ENCODE results near the gene SAP130.

SAP130 gene

DNA sequence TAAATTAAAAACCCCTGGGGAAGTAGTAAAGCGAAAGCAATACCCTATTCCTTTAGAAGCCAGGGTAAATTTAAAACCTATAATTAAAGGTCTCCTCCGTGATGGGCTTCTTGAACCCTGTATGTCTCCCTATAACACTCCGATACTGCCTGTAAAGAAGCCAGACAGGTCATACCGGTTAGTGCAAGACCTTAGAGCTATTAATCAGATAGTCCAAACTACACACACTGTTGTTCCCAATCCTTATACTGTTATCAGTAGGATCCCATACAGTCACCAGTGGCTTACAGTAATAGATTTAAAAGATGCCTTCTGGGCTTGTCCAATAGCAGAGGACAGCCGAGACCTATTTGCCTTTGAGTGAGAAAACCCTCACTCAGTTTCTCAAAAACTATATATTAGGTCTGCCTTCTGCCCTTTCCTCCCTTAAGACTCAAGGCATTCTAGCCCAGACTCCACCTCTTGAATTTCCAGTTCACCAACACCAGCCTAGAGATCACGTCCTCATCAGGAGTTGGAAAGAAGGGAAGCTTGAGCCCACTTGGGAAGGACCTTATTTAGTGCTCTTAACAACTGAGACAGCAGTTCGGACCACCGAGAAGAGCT lies 12.4 kb upstream of the SAP130 start:
- TF ChIP-seq, protein P1, sequence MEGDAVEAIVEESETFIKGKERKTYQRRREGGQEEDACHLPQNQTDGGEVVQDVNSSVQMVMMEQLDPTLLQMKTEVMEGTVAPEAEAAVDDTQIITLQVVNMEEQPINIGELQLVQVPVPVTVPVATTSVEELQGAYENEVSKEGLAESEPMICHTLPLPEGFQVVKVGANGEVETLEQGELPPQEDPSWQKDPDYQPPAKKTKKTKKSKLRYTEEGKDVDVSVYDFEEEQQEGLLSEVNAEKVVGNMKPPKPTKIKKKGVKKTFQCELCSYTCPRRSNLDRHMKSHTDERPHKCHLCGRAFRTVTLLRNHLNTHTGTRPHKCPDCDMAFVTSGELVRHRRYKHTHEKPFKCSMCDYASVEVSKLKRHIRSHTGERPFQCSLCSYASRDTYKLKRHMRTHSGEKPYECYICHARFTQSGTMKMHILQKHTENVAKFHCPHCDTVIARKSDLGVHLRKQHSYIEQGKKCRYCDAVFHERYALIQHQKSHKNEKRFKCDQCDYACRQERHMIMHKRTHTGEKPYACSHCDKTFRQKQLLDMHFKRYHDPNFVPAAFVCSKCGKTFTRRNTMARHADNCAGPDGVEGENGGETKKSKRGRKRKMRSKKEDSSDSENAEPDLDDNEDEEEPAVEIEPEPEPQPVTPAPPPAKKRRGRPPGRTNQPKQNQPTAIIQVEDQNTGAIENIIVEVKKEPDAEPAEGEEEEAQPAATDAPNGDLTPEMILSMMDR (IDR thresholded peaks at IDR 0.05; ENCODE audit: control extremely low read depth, extremely low read depth, low read depth, missing control alignments): no peak
- POLR2A ChIA-PET: no interaction called here
- DNase-seq (ENCODE audit: extremely low spot score): no peak
- CTCF ChIA-PET: interaction anchor here (1.1 to 1.7 kb wide), 3 partner anchors 12 to 47 kb away, joined by 3 to 5 read pairs (median 3); no protein-coding TSS in a partner anchor

DNA sequence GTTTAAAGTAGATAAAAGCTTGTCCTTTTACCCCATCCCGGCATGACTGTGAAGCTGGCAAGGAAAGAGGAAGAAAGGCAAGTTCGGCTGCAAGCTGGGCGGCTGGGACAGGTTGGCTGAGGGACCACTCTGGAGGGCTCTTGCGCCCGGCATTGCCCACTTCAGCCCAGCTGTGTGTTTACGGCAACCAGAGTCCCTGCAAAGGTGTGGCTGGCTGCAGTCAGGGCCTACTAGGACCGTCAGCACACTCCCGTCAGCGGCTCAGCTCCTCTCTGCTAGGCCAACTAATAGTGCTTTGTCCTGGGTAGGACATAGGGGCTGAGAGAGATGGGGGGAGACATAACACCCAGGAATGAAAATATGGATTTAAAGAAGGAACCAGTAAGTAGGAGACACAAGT lies 11.7 kb upstream of the SAP130 start:
- DNase-seq (ENCODE audit: extremely low spot score): no peak
- POLR2A ChIA-PET: no interaction called here
- TF ChIP-seq, protein P1 (IDR thresholded peaks at IDR 0.05; ENCODE audit: control extremely low read depth, extremely low read depth, low read depth, missing control alignments): no peak
- CTCF ChIA-PET: interaction anchor here (1.1 to 2.1 kb wide), 3 partner anchors 12 to 47 kb away, joined by 3 to 4 read pairs (median 3); no protein-coding TSS in a partner anchor

DNA sequence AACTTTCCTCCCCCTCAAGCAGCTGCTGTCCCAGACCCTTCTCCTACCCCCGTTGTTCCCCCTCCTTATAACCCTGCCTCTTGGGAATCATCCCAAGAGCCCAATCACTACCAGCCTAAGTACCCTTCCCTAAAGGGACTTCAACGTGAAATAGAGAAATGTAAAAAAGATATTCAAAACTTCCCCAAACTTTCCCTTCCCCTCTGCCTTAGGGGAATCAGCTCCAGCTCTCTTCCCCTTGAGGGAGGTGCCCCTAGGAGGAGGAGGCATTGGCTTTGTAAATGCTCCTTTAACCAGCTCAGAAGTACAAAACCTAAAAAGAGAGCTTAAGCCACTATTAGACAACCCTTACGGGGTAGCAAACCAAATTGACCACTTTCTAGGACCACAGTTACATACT lies 10.6 kb upstream of the SAP130 start:
- DNase-seq (ENCODE audit: extremely low spot score): no peak
- ChIA-PET POLR2A (no interaction called here), CTCF (interaction anchor here (1.4 to 2.1 kb wide), 3 partner anchors 14 to 25 kb away, joined by 3 to 7 read pairs (median 4); no protein-coding TSS in a partner anchor)
- TF ChIP-seq, protein P1 (IDR thresholded peaks at IDR 0.05; ENCODE audit: control extremely low read depth, extremely low read depth, low read depth, missing control alignments): no peak

DNA sequence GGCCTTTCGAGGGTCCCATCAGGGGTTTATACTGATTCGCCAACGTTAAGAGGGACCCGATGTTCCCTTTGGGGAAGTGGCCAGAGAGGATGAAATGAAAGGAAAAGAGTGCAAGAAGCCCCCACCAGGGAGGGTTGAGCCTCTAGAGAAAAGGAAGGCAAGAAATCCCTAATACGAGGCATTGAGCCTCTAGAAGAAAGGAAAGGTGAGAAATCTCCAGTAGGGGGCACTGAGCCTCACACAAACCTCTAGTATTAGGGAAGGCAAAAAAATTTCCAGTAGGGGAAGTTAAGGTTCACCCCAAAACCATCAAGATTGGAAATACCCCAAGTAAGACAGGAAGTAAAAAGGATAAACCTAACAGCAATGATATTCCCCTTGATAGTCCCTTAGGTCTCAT lies 9.8 kb upstream of the SAP130 start:
- TF ChIP-seq, protein P1 (IDR thresholded peaks at IDR 0.05; ENCODE audit: control extremely low read depth, extremely low read depth, low read depth, missing control alignments): no peak
- POLR2A ChIA-PET: no interaction called here
- CTCF ChIA-PET: interaction anchor here (1.4 to 2.1 kb wide), 2 partner anchors 24 to 26 kb away, joined by 4 to 7 read pairs; no protein-coding TSS in a partner anchor
- DNase-seq (ENCODE audit: extremely low spot score): no peak

DNA sequence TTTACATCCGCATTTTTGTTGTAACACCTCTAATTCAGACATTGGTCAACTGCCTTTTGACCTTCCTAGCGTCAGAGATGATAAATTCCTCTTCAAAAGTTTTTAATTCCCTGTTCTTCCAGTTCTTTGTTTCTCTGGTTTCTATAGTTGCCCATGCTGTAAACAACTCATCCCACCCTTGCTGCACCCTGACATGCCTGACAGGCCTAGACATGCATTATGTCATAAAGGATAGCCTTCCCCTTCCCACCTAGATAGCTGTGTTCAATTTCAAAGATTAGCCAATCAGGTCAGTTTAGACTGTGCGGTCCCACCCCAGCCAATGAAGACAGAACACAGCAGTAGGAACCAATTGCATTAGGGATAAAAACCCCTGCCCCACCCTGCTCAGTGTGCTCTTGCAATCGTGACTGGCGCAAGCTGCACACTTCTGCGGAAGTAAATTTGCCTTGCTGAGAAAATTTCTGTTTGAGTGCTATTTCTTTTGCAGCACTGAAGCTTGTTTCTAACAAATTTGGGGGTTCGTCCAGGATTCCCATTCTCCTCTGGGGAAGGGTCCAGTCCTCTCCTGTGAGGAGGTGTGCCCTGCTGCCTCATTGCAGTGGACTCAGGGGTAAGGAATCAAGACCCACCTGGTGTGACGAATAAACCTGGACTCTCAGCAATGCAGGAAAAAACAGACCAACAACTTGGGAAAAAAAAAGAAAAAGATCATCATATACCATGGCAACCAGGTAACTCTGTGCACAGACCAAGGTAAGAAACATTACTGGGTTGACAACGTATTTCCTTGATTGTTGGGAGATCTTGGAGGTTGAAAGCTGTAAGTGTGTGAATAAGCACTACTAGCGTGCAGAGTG lies 9.1 kb upstream of the SAP130 start:
- CTCF ChIA-PET: no interaction called here

DNA sequence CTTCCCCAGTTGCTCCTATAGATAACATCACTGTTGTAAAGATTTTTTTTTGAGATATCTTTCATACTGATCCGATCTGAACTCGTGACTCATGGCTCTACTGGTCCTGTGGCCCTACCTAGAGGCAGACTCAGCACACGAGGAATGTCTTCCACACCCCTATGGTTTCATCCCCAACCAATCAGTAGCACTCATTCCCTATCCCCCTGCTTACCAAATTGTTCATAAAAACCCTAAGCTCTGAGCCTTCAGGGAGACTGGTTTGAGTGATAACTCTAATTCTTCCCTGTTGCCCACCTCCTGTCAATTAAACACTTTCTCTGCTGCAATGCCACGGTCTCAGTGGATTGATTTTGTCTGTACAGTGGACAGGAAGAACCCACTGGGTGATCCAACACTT lies 4.2 kb upstream of the SAP130 start:
- ChIA-PET CTCF (no interaction called here), POLR2A (no interaction called here)
- TF ChIP-seq, protein P1 (IDR thresholded peaks at IDR 0.05; ENCODE audit: control extremely low read depth, extremely low read depth, low read depth, missing control alignments): no peak
- no peak for DNase-seq (ENCODE audit: extremely low spot score)

More for the DNA sequence above, 9.1 kb upstream of the SAP130 start:
- TF ChIP-seq, protein P1 (IDR thresholded peaks at IDR 0.05; ENCODE audit: control extremely low read depth, extremely low read depth, low read depth, missing control alignments): no peak
- DNase-seq (ENCODE audit: extremely low spot score): no peak
- POLR2A ChIA-PET: interaction anchor here (0.6 kb wide), 1 partner anchor 90 kb away, joined by 3 read pairs; no protein-coding TSS in a partner anchor

All from GM10248 (cell line).